Measurements from ENCODE around the gene CENPP.
A peak's percentile ranks its signal among the peaks of the same experiment; 100 is the strongest.

The CENPP gene

GRCh38 chr9:92479346-92479745, 153.6 kb downstream of the CENPP start:
- TF ChIP-seq CTCF (conservative IDR thresholded peaks at IDR 0.05; ENCODE audit: low read depth, low read length), result no peak
- no peak overlapping the region for H3K4me3 ChIP-seq (ENCODE audit: low read depth, low read length)
- DNase-seq (ENCODE audit: low read depth), result no peak

DNA sequence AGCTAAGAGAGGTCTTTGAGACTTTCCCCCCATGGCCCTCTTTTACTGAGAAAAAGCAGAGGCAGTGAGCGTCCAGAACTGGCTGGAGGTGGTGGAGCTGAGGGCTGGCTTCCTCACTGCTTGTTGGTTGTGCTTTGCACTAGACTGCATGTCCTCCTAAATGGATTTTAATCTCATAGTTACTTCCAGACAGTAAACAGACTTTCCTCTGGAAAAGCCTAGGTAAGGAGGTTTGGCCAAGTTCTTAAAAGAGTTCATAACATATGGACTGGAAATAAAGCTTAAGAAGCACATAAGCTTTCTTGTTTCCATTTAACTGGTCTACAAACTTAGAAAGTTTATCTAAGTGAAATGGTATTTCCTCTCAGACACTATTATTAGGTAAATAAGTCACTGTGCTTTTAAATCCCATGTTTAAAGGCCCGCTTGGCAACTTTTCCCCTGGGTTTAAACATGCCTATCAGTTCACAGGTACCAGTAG, 154.6 kb downstream of the CENPP start:
- H3K4me3 ChIP-seq (ENCODE audit: low read depth, low read length), result no peak overlapping the region
- TF ChIP-seq CTCF (conservative IDR thresholded peaks at IDR 0.05; ENCODE audit: low read depth, low read length), result no peak
- peak; percentile 55 for DNase-seq (ENCODE audit: low read depth)

- H3K4me3 ChIP-seq (ENCODE audit: low read depth, low read length), result no peak overlapping the region
- no peak for TF ChIP-seq CTCF (conservative IDR thresholded peaks at IDR 0.05; ENCODE audit: low read depth, low read length)
- DNase-seq (ENCODE audit: low read depth), result peak; percentile 42
Measured at GRCh38 chr9:92480986-92481633, 155.4 kb downstream of the CENPP start.

GRCh38 chr9:92482329-92482728, 156.6 kb downstream of the CENPP start, which contains the start of gene ASPN:
Gene ASPN, minus strand, starts transcription at chr9:92482506.
- no peak within 1 kb of the TSS for H3K4me3 ChIP-seq (ENCODE audit: low read depth, low read length)
- TF ChIP-seq CTCF (conservative IDR thresholded peaks at IDR 0.05; ENCODE audit: low read depth, low read length), result no peak
- peak; percentile 71 for DNase-seq (ENCODE audit: low read depth)

GRCh38 chr9:92482805-92483204, 157.1 kb downstream of the CENPP start:
- TF ChIP-seq CTCF (conservative IDR thresholded peaks at IDR 0.05; ENCODE audit: low read depth, low read length), result no peak
- no peak for DNase-seq (ENCODE audit: low read depth)
- no peak overlapping the region for H3K4me3 ChIP-seq (ENCODE audit: low read depth, low read length)

- TF ChIP-seq CTCF (conservative IDR thresholded peaks at IDR 0.05; ENCODE audit: low read depth, low read length), result no peak
- no peak overlapping the region for H3K4me3 ChIP-seq (ENCODE audit: low read depth, low read length)
- DNase-seq (ENCODE audit: low read depth), result peak; percentile 70
Measured at GRCh38 chr9:92483627-92484545, 158.1 kb downstream of the CENPP start.
